GM19099 (cell line): ENCODE results near the gene LMNTD2.
A peak's percentile ranks its signal among the peaks of the same experiment; 100 is the strongest.

Source experiments
- POLR2A ChIP-seq: IDR thresholded peaks from 3 replicates; pipeline ENCODE4 v1.6.1; 2011; ENCODE audit warnings: low read depth; ENCODE audit not compliant: insufficient read length; ENCODE audit errors: extremely low read depth

LMNTD2 gene

GRCh38 chr11:535519-536454 is 24.8 kb downstream of the LMNTD2 start, which contains the start of gene HRAS:
HRAS (minus strand) TSS chr11:535576.
- TF ChIP-seq POLR2A: peak; percentile 87

DNA sequence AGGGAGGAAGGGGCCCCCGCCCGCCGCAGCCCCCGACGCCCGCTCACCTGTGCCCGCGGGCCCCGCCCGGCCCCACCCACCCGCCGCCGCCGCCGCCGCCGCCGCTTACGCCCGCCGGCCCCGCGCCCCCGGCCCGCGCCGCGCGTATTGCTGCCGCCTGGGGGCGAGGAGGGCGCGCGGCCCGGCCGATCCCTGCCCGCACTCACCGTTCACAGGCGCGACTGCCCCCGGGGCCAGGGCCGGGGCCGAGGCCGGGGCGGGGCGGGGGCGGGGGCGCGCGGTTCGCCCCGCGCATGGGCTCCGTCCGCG is 25.4 kb downstream of the LMNTD2 start:
- TF ChIP-seq POLR2A: no peak

DNA sequence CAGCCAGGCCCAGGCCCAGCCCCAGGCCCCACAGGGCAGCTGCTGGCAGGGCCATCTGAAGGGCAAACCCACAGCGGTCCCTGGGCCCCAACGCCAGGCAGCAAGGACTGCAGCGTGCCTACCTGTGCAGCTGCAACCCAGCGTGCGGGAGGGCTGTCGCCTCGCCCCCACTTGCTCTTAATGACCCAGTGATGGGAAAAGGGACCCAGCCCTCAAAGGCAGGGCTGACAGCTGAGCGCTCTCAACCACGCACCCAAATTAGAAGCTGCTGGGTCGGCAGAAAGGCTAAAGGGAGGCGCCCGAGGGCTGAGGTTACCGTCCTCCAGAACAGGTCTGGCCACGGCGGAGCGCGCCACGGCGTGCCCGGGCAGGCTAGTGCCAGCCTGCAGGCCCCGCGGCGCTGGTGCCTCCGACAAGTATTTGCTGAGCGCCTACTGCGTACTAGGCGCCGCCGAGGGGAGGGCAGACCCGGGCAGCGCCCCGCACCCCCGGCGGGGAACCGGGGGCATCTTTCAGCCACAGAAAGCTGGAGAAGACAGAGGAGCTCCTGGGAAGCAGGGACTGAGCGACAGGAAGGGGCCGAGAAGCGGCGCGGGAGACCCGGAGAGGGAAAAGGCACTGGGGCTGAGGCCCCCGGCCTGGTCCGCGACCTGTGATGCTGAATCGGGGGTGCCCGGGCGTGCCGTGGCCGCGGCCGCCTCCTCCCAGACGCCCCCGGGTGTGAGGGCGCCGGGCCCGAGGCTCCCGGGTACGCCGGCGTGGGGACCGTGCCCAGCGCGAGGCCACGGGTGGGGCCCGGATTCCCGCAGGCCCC is 25.9 kb downstream of the LMNTD2 start:
- no peak for TF ChIP-seq POLR2A

DNA sequence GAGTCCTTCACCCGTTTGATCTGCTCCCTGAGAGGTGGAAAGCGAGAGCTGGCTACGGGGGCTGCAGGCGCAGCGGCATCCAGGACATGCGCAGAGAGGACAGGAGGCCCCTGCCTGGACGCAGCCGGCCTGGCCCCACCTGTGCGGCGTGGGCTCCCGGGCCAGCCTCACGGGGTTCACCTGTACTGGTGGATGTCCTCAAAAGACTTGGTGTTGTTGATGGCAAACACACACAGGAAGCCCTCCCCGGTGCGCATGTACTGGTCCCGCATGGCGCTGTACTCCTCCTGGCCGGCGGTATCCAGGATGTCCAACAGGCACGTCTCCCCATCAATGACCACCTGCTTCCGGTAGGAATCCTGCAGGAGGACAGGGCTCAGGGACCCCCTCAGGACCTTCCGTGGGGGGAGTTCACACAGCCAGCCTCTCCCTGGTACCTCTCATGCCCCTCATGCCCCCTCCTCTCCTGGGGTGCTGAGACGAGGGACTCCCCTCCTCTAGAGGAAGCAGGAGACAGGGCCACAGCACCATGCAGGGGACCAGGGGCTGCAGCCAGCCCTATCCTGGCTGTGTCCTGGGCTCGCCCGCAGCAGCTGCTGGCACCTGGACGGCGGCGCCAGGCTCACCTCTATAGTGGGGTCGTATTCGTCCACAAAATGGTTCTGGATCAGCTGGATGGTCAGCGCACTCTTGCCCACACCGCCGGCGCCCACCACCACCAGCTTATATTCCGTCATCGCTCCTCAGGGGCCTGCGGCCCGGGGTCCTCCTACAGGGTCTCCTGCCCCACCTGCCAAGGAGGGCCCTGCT is 26.7 kb downstream of the LMNTD2 start:
- TF ChIP-seq POLR2A: no peak

DNA sequence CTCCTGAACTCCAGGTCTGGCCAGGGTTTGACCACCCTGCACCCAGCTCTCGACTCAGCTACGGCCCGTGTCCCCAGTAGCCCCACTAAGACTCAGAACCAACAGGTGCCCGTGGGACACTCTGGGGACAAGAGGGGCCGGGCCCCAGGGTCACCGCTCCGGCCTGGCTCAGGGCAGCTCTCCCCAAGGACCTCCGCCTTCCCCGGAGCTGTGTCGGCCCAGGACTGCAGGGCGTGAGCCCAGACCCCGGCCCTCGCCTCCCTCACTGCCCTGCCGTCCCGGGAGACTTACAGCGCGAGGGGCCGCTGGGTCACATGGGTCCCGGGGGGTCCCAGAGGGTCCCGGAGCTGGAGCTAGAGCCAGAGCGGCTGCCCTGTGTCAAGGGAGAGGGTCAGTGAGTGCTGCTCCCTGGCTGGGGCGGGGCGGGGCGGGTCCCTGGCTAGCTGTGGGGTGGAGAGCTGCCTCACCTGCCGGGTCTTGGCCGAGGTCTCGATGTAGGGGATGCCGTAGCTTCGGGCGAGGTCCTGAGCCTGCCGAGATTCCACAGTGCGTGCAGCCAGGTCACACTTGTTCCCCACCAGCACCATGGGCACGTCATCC is 27.5 kb downstream of the LMNTD2 start:
- TF ChIP-seq POLR2A: no peak

DNA sequence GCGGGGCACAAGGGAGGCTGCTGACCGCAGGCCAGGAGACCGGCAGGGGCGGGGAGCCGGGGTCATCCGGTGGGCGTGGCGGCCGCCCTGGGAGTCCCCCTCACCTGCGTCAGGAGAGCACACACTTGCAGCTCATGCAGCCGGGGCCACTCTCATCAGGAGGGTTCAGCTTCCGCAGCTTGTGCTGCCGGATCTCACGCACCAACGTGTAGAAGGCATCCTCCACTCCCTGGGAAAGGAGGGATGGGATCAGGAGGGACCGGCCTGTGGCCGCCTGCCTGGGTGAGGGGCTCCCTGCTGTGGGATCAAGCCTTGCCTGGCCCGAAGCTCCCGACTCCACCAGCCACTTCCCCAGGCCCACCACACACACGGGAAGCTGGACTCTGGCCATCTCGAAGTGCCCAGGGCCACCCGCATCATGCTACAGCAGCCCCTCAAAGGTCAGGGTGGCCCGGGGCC is 28.0 kb downstream of the LMNTD2 start:
- TF ChIP-seq POLR2A: no peak

- TF ChIP-seq POLR2A: no peak
These were observed 28.5 kb downstream of the LMNTD2 start for GRCh38 chr11:531919-532526.

DNA sequence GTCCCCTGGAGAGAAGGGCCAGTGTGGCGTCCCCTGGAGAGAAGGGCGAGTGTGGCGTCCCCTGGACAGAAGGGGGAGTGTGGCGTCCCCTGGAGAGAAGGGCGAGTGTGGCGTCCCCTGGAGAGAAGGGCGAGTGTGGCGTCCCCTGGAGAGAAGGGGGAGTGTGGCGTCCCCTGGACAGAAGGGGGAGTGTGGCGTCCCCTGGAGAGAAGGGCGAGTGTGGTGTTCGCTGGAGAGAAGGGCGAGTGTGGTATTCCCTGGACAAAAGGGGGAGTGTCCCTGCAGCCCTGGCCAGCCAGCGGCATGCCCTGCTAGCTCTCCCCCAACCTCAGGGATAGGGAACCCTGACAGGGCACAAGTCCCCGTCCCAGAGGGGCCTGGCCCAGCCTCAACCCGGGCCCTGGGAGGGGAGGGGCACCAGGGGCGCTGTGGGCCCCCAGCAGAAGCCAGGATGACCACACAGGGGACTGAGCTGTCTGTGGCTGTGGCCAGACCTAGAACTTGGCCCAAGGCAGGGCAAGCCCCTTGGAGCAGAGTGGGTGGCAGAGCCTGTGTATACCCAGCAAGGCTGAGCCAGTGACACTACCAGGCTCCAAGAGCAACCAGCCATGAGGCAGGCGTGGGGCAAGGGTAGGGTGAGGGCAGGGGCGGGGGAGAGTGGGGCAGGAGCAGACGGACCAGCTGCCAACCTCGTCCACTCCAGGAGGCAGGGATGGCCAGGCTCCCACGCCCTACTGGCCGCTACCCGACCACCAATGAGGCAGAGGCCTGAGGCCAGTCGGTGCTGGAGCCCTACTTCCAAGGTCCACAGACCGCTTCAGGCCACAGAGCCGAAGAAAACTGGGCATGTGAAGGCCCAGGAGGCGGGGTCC is 29.3 kb downstream of the LMNTD2 start:
- no peak for TF ChIP-seq POLR2A

- no peak for TF ChIP-seq POLR2A
These were observed 30.7 kb downstream of the LMNTD2 start for GRCh38 chr11:529728-530411.

GRCh38 chr11:528815-529727 is 31.5 kb downstream of the LMNTD2 start:
- TF ChIP-seq POLR2A: no peak

DNA sequence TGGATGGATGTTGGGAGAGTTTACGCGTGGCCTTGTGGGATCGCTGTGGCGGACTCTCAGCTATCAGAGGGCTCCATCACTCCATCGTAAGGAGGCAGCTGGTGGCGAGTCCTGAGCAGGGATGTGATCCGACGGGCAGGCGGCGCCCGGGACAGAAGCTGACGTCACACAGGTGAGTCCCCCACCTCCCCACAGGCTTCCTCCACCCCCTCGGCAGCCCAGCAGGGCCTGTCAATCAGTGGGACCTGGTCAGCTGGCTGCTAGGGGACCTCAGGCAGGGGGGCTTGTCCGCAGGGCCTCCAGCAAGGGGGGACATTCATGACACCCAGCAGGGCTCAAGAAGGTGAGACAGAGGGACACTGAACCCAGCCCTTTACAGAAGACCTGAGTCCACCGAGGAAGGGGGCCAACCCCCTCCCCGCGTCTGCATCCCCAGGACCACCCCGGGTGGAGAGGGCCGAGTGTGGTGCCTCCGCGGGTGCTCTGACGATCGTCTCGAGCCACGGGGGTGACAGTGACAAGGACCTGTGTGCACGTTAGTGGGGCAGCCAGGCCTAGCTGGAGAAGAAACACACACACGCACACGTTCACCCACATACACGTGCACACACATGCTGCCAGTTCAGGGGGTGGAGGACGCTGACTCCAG is 32.2 kb downstream of the LMNTD2 start:
- no peak for TF ChIP-seq POLR2A
